Stomach (tissue), 9 donors: ENCODE measurements around the gene MAN1A1. TPM values are rescaled to one million over a fixed set of nuclear protein-coding genes. Genes with fewer than 3 reads are reported as not detected.

Experiments used
- DNase-seq, 2 donors: peaks; one replicate each; pipeline versions ENCODE4 v3.0.0 to v3.0.0-alpha.2; 2013 to 2019
- H3K27ac ChIP-seq, 5 donors: fragments of 200-600 bp in 4 of 5; sonication (generic) in 4 of 5; one replicate each; pipeline ENCODE4 v1.5.1; 2013 to 2019; ENCODE audit warnings: mild to moderate bottlenecking in 1 of 5, moderate library complexity in 1 of 5
- H3K27me3 ChIP-seq, 3 donors: fragments of 200-600 bp; sonication (generic); one replicate each; pipeline ENCODE4 v1.5.1; 2017 to 2019; ENCODE audit warnings: mixed run types in 1 of 3
- H3K36me3 ChIP-seq, 4 donors: fragments of 200-600 bp; sonication (generic); 1 replicate in 3 of 4; 2 replicates in 1 of 4; pipeline ENCODE4 v1.5.1; 2016 to 2019
- H3K4me1 ChIP-seq, 4 donors: fragments of 200-600 bp; sonication (generic); one replicate each; pipeline ENCODE4 v1.5.1; 2016 to 2019
- H3K4me3 ChIP-seq, 4 donors: fragments of 200-600 bp; sonication (generic) in 3 of 4; one replicate each; pipeline ENCODE4 v1.5.1; 2016 to 2019; ENCODE audit warnings: mild to moderate bottlenecking in 1 of 4
- H3K9me3 ChIP-seq, 4 donors: fragments of 200-600 bp; sonication (generic); one replicate each; pipeline ENCODE4 v1.5.1; 2016 to 2019
- EP300 ChIP-seq: sonication (generic); formaldehyde crosslinking; IDR thresholded peaks from one replicate; pipeline ENCODE4 v1.6.1; 2017; ENCODE audit warnings: antibody characterized with exemption
- POLR2A ChIP-seq, 4 donors: fragments of 450-650 bp; IDR thresholded peaks; one replicate each; pipeline ENCODE4 v1.6.1; 2016; ENCODE audit warnings: antibody characterized with exemption in 4 of 4, control low read depth in 2 of 4, mild to moderate bottlenecking in 1 of 4, moderate library complexity in 1 of 4
- POLR2AphosphoS5 ChIP-seq, 3 donors: sonication (generic); formaldehyde crosslinking; IDR thresholded peaks; one replicate each; pipeline ENCODE4 v1.6.1; 2016; ENCODE audit warnings: antibody characterized with exemption in 3 of 3
- WGBS, 5 donors: extraction: QIAGEN DNeasy Blood & Tissue Kit in 3 of 5; methylation state at CpG; one replicate each; pipeline versions ENCODE4 v1.1.5 to v1.1.7; 2013 to 2018; 5-methylcytosine and 5-hydroxymethylcytosine counted together
- intact Hi-C: fragments of 100-400 bp; cut with DNase I; formaldehyde crosslinking; loops from one replicate; pipeline ENCODE4 v1.15.1; 2023; ENCODE audit warnings: low total_unique reads
- polyA plus RNA-seq, 3 donors: library from polyadenylated mRNA; stranded (reverse); fragments of 200-250 nt; gene quantifications; one replicate each; pipeline ENCODE4 v1.2.3, GENCODE V29; 2013
- total RNA-seq, 5 donors: library from RNA; depleted of rRNA; stranded (reverse); fragments of >200 nt; gene quantifications; one replicate each; pipeline versions ENCODE4 v1.1.0 to v1.2.3, GENCODE V29; 2014 to 2016
- TF ChIP-seq, protein P1 (sequence below), 7 experiments: fragments of 450-650 bp in 4 of 7; fragments of 200-600 bp in 3 of 7; sonication (generic) in 3 of 7; IDR thresholded peaks; one replicate each; pipeline ENCODE4 v1.5.1; 2016 to 2019; ENCODE audit warnings: antibody characterized with exemption in 7 of 7, control low read depth in 2 of 7, mild to moderate bottlenecking in 1 of 7
- donor health status: healthy with polysubstance abuse.
- donor health status: Bipolar disorder and iron deficiency.
- donor health status: healthy.

Gene MAN1A1
- total and polyA plus RNA-seq, 8 donors: 8.0 to 132 (median 47.9) TPM

DNA sequence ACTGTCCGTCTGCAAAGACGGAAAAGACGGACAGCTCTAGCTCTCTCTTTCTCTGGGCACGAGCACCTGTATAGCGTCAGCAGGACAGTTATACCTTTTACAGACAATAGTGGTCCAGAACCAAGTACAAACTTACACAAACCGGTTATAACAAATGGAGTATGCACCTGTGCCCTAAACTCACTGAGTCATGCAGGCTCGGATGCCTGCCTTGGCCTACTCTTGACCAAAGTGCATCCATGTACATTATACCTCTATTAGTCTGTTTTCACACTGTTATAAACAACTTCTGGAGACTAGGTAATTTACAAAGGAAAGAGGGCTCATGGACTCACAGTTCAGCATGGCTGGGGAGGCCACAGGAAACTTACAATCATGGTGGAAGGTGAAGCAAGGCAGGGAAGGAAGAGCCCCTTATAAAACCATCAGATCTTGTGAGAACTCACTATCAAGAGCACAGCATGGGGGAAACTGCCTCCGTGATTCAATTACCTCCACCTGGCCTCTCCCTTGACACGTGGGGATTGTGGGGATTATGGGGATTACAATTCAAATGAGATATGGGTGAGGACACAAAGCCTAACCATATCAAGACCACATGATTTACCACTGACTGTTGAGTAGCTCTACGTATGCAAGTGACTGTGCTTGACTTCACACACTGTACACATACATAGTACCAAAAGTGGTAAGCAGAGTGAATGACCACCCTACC lies 23.1 kb downstream of the MAN1A1 start:
- Histone ChIP-seq H3K4me1 (peaks cover 0 to 33% (median 17%) of the 10 kb centered on the region in 4 donors), H3K9me3 (no peaks in the 10 kb centered on the region), H3K27me3 (no peaks in the 10 kb centered on the region), H3K36me3 (peaks cover 0 to 32% (median 10%) of the 10 kb centered on the region in 4 donors), H3K27ac (no peak overlapping the region), H3K4me3 (no peak overlapping the region)
- intact Hi-C loops: no loop called here
- DNase-seq: no peak
- TF ChIP-seq, protein P1, sequence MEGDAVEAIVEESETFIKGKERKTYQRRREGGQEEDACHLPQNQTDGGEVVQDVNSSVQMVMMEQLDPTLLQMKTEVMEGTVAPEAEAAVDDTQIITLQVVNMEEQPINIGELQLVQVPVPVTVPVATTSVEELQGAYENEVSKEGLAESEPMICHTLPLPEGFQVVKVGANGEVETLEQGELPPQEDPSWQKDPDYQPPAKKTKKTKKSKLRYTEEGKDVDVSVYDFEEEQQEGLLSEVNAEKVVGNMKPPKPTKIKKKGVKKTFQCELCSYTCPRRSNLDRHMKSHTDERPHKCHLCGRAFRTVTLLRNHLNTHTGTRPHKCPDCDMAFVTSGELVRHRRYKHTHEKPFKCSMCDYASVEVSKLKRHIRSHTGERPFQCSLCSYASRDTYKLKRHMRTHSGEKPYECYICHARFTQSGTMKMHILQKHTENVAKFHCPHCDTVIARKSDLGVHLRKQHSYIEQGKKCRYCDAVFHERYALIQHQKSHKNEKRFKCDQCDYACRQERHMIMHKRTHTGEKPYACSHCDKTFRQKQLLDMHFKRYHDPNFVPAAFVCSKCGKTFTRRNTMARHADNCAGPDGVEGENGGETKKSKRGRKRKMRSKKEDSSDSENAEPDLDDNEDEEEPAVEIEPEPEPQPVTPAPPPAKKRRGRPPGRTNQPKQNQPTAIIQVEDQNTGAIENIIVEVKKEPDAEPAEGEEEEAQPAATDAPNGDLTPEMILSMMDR (IDR thresholded peaks at IDR 0.05): no peak
- TF ChIP-seq POLR2AphosphoS5 (IDR thresholded peaks at IDR 0.05): no peak
- no peak for TF ChIP-seq EP300
- no peak for TF ChIP-seq POLR2A (IDR thresholded peaks at IDR 0.05)
- 89 to 95% (median 91%) methylated on average over 10 of the region's 10 CpGs for WGBS, 5 donors

GRCh38 chr6:119325559-119326265 lies 23.8 kb downstream of the MAN1A1 start:
- Histone ChIP-seq H3K9me3 (no peaks in the 10 kb centered on the region), H3K4me1 (peaks cover 0 to 33% (median 16%) of the 10 kb centered on the region in 4 donors), H3K4me3 (no peak overlapping the region), H3K27ac (no peak overlapping the region), H3K27me3 (no peaks in the 10 kb centered on the region), H3K36me3 (peaks cover 0 to 27% (median 10%) of the 10 kb centered on the region in 4 donors)
- TF ChIP-seq POLR2A (IDR thresholded peaks at IDR 0.05) (no peak), EP300 (no peak), POLR2AphosphoS5 (IDR thresholded peaks at IDR 0.05) (no peak)
- TF ChIP-seq, protein P1 (IDR thresholded peaks at IDR 0.05): no peak
- DNase-seq: no peak
- intact Hi-C loops: no loop called here
- 87 to 91% (median 89%) methylated on average over 11 of the region's 11 CpGs for WGBS, 5 donors

GRCh38 chr6:119324718-119325117 lies 24.8 kb downstream of the MAN1A1 start:
- WGBS, 5 donors: 64 to 83% (median 74%) methylated on average over 2 of the region's 2 CpGs
- DNase-seq: no peak
- H3K36me3 ChIP-seq: peaks cover 0 to 21% (median 10%) of the 10 kb centered on the region in 4 donors
- no peaks in the 10 kb centered on the region for H3K9me3 ChIP-seq
- H3K4me1 ChIP-seq: peaks cover 0 to 26% (median 13%) of the 10 kb centered on the region in 4 donors
- H3K27me3 ChIP-seq: no peaks in the 10 kb centered on the region
- no peak for TF ChIP-seq EP300
- no peak overlapping the region for H3K4me3 ChIP-seq
- H3K27ac ChIP-seq: no peak overlapping the region
- intact Hi-C loops: no loop called here

GRCh38 chr6:119323931-119324330 lies 25.6 kb downstream of the MAN1A1 start:
- intact Hi-C loops: no loop called here
- 45 to 67% (median 60%) methylated on average over 1 of the region's 1 CpG for WGBS, 5 donors
- Histone ChIP-seq H3K9me3 (no peaks in the 10 kb centered on the region), H3K4me3 (no peak overlapping the region), H3K27me3 (no peaks in the 10 kb centered on the region), H3K27ac (no peak overlapping the region), H3K36me3 (peaks cover 0 to 21% (median 10%) of the 10 kb centered on the region in 4 donors), H3K4me1 (peaks cover 0 to 21% (median 9%) of the 10 kb centered on the region in 4 donors)
- TF ChIP-seq POLR2A (IDR thresholded peaks at IDR 0.05): no peak
- no peak for TF ChIP-seq POLR2AphosphoS5 (IDR thresholded peaks at IDR 0.05)
- TF ChIP-seq, protein P1 (IDR thresholded peaks at IDR 0.05): no peak
- TF ChIP-seq EP300: no peak
- DNase-seq: no peak
